Trophoblast cell (in vitro differentiated cells and primary cell): ENCODE results near the gene VASP.

ENCODE experiments used
- DNase-seq, 2 donors: peaks; one replicate each; pipeline ENCODE4 v3.0.0-alpha.2; 2016
- H2AFZ ChIP-seq: 2 replicates; pipeline ENCODE4 v1.6.1; 2013; ENCODE audit warnings: low read length, moderate library complexity, mild to moderate bottlenecking; ENCODE audit not compliant: insufficient read depth, poor library complexity
- H2AK5ac ChIP-seq: 2 replicates; pipeline ENCODE4 v1.6.1; 2013; ENCODE audit warnings: mild to moderate bottlenecking, low read length
- H2BK120ac ChIP-seq: 2 replicates; pipeline ENCODE4 v1.6.1; 2013; ENCODE audit warnings: low read length, mild to moderate bottlenecking, moderate library complexity; ENCODE audit not compliant: insufficient read depth, poor library complexity
- H2BK12ac ChIP-seq: 2 replicates; pipeline ENCODE4 v1.6.1; 2013; ENCODE audit warnings: mild to moderate bottlenecking, low read length, moderate library complexity
- H2BK5ac ChIP-seq: 2 replicates; pipeline ENCODE4 v1.6.1; 2013; ENCODE audit warnings: low read length, low read depth, moderate library complexity, mild to moderate bottlenecking; ENCODE audit not compliant: poor library complexity
- H3K14ac ChIP-seq: 2 replicates; pipeline ENCODE4 v1.6.1; 2013; ENCODE audit warnings: mild to moderate bottlenecking, low read length
- H3K18ac ChIP-seq: 2 replicates; pipeline ENCODE4 v1.6.1; 2013; ENCODE audit warnings: mild to moderate bottlenecking, low read length
- H3K23ac ChIP-seq: 2 replicates; pipeline ENCODE4 v1.6.1; 2013; ENCODE audit warnings: low read length
- H3K27ac ChIP-seq: 2 replicates; pipeline ENCODE4 v1.5.1; 2013; ENCODE audit warnings: low read depth, mild to moderate bottlenecking, inconsistent platforms, low read length, moderate library complexity
- H3K27me3 ChIP-seq: 2 replicates; pipeline ENCODE4 v1.6.1; 2013; ENCODE audit warnings: inconsistent platforms, mild to moderate bottlenecking, low read length, moderate library complexity; ENCODE audit not compliant: insufficient read depth
- H3K36me3 ChIP-seq, 2 experiments: 1 replicate in 1 of 2; 2 replicates in 1 of 2; pipeline ENCODE4 v1.6.1; 2013; ENCODE audit warnings: low read length in 2 of 2, mild to moderate bottlenecking in 2 of 2, moderate library complexity in 1 of 2; ENCODE audit not compliant: insufficient read depth in 2 of 2, control insufficient read depth in 1 of 2
- H3K4ac ChIP-seq: 2 replicates; pipeline ENCODE4 v1.6.1; 2013; ENCODE audit warnings: low read depth, mild to moderate bottlenecking, low read length, moderate library complexity
- H3K4me1 ChIP-seq, 2 experiments: 1 replicate in 1 of 2; 2 replicates in 1 of 2; pipeline ENCODE4 v1.6.1; 2013; ENCODE audit warnings: low read length in 2 of 2, mild to moderate bottlenecking in 2 of 2, moderate library complexity in 1 of 2; ENCODE audit not compliant: insufficient read depth in 2 of 2, control insufficient read depth in 1 of 2
- H3K4me2 ChIP-seq: 2 replicates; pipeline ENCODE4 v1.6.1; 2013; ENCODE audit warnings: inconsistent platforms, mild to moderate bottlenecking, low read length, moderate library complexity
- H3K4me3 ChIP-seq: 2 replicates; pipeline ENCODE4 v1.5.1; 2013; ENCODE audit warnings: mild to moderate bottlenecking, low read depth, low read length, inconsistent platforms
- H3K79me1 ChIP-seq: one replicate; pipeline ENCODE4 v1.6.1; 2013; ENCODE audit warnings: low read length
- H3K79me2 ChIP-seq: 2 replicates; pipeline ENCODE4 v1.6.1; 2013; ENCODE audit warnings: low read length, mild to moderate bottlenecking; ENCODE audit not compliant: control insufficient read depth, insufficient read depth, poor library complexity
- H3K9ac ChIP-seq: 2 replicates; pipeline ENCODE4 v1.6.1; 2013; ENCODE audit warnings: mild to moderate bottlenecking, low read length
- H3K9me3 ChIP-seq: 2 replicates; pipeline ENCODE4 v1.6.1; 2013; ENCODE audit warnings: low read depth, mild to moderate bottlenecking, control low read depth, inconsistent platforms, low read length; ENCODE audit not compliant: insufficient read depth
- H4K12ac ChIP-seq: 2 replicates; pipeline ENCODE4 v1.6.1; 2013; ENCODE audit warnings: low read depth, mild to moderate bottlenecking, low read length, moderate library complexity
- H4K8ac ChIP-seq: 2 replicates; pipeline ENCODE4 v1.6.1; 2013; ENCODE audit warnings: low read depth, mild to moderate bottlenecking, low read length, moderate library complexity
- H4K91ac ChIP-seq: one replicate; pipeline ENCODE4 v1.6.1; 2013; ENCODE audit warnings: low read depth, mild to moderate bottlenecking, low read length, moderate library complexity
- WGBS: extraction: QIAGEN DNeasy Blood & Tissue Kit; methylation state at CpG from one replicate; pipeline ENCODE4 v1.1.7; 2013; ENCODE audit warnings: missing lambda C conversion rate; ENCODE audit not compliant: insufficient read length, insufficient coverage; ENCODE audit errors: extremely low coverage; 5-methylcytosine and 5-hydroxymethylcytosine counted together

Gene VASP

DNA sequence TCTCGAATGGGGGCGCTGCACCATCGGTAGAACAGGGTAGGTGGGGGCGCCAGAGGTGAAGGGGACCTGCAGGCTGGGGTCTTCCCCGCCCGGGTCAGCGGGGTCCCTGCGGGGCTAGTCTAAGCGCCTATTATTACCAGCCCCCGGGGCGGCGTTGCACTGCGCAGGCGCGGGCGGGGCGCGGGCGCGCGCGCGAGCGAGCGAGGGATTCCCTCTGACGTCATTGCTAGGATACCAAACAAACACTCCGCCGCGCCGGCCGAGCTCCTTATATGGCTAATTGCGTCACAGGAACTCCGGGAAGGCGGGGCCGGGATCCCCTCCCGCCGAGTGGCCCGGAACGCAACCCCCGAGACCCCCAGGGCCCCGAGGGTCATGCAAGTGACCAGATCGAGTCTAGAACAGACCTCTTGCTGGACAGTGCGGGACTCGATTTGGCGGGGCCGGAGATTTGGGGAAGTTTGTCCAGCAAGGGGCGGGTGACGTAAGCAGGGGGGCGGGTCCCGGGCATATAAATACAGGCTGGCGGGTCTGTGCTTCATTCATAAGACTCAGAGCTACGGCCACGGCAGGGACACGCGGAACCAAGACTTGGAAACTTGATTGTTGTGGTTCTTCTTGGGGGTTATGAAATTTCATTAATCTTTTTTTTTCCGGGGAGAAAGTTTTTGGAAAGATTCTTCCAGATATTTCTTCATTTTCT, 39.7 kb upstream of the VASP start, which contains the start of gene FOSB:
TSS of gene FOSB (plus strand) at position 541 of the 703 bp plus-strand sequence. CDS start 591 bp downstream, outside the sequence.
- Histone ChIP-seq H2AK5ac (no peak within 1 kb of the TSS), H2BK5ac (peak within 1 kb of the TSS; percentile 74), H4K91ac (peak within 1 kb of the TSS; percentile 70), H3K9me3 (peaks cover 4% of the 10 kb centered on the region), H2BK120ac (peak within 1 kb of the TSS; percentile 7), H3K23ac (no peak within 1 kb of the TSS), H3K79me2 (peaks cover 2% of the 10 kb centered on the region), H3K79me1 (peaks cover 9% of the 10 kb centered on the region), H3K9ac (peak within 1 kb of the TSS; percentile 76), H3K27me3 (no peaks in the 10 kb centered on the region), H3K27ac (peak within 1 kb of the TSS; percentile 26), H4K8ac (peak within 1 kb of the TSS; percentile 77), H2AFZ (peak within 1 kb of the TSS; percentile 78), H3K36me3 (peaks cover 10 to 13% of the 10 kb centered on the region in 2 experiments), H4K12ac (peak within 1 kb of the TSS; percentile 39), H2BK12ac (peak within 1 kb of the TSS; percentile 7), H3K4ac (no peak within 1 kb of the TSS), H3K18ac (peak within 1 kb of the TSS; percentile 30), H3K14ac (peak within 1 kb of the TSS; percentile 9), H3K4me2 (peak within 1 kb of the TSS; percentile 98), H3K4me1 (peaks cover 11 to 14% of the 10 kb centered on the region in 2 experiments), H3K4me3 (peak within 1 kb of the TSS; percentile 76)
- no CpG with 5 or more reads among the region's 56 CpGs for WGBS
- DNase-seq: peak; percentile 96 to 99

GRCh38 chr19:45468159-45468651, 39.1 kb upstream of the VASP start:
- H2BK12ac ChIP-seq: no peak overlapping the region
- H3K23ac ChIP-seq: no peak overlapping the region
- H3K9me3 ChIP-seq: peaks cover 4% of the 10 kb centered on the region
- no peak overlapping the region for H3K27ac ChIP-seq
- H4K12ac ChIP-seq: no peak overlapping the region
- H3K4me1 ChIP-seq: peaks cover 11 to 14% of the 10 kb centered on the region in 2 experiments
- H3K4me2 ChIP-seq: peak overlapping the region; percentile 98
- no peak overlapping the region for H2BK120ac ChIP-seq
- H3K79me1 ChIP-seq: peaks cover 9% of the 10 kb centered on the region
- H3K18ac ChIP-seq: peak overlapping the region; percentile 30
- H4K91ac ChIP-seq: no peak overlapping the region
- H2AFZ ChIP-seq: peak overlapping the region; percentile 33
- H3K4ac ChIP-seq: no peak overlapping the region
- H3K36me3 ChIP-seq: peaks cover 14 to 18% of the 10 kb centered on the region in 2 experiments
- H2BK5ac ChIP-seq: no peak overlapping the region
- no peak overlapping the region for H3K14ac ChIP-seq
- H3K9ac ChIP-seq: peak overlapping the region; percentile 35
- peaks cover 2% of the 10 kb centered on the region for H3K79me2 ChIP-seq
- no peaks in the 10 kb centered on the region for H3K27me3 ChIP-seq
- H2AK5ac ChIP-seq: no peak overlapping the region
- DNase-seq: no peak
- peak overlapping the region; percentile 75 for H3K4me3 ChIP-seq
- H4K8ac ChIP-seq: no peak overlapping the region
- no CpG with 5 or more reads among the region's 31 CpGs for WGBS

DNA sequence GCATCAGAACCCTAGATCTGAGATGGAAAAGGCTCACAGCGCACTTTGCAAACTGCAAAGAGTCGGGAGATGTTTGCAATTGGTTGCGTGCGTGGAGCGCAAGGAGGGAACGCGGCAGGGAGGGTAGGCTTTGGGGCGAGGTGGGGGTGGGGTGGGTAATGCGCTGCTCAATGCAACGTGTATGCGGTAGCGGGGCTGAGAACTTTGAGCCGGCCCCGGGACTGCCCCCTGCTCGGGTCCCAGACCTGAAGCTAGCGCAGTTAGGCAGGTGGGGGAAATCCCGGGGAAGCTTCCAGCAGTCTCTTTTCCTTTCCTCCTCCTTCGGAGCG, 38.5 kb upstream of the VASP start:
- Histone ChIP-seq H3K4ac (no peak overlapping the region), H2BK120ac (peak overlapping the region; percentile 53), H2BK12ac (no peak overlapping the region), H3K4me3 (peak overlapping the region; percentile 75), H3K14ac (peak overlapping the region; percentile 63), H3K79me1 (peaks cover 9% of the 10 kb centered on the region), H2AFZ (peak overlapping the region; percentile 78), H3K36me3 (peaks cover 14 to 21% of the 10 kb centered on the region in 2 experiments), H3K4me2 (peak overlapping the region; percentile 98), H3K18ac (peak overlapping the region; percentile 17), H3K27me3 (no peaks in the 10 kb centered on the region), H2AK5ac (no peak overlapping the region), H3K79me2 (peaks cover 2% of the 10 kb centered on the region), H3K9me3 (peaks cover 4% of the 10 kb centered on the region), H3K4me1 (peaks cover 11 to 14% of the 10 kb centered on the region in 2 experiments), H4K91ac (peak overlapping the region; percentile 43), H3K27ac (peak overlapping the region; percentile 26), H3K23ac (no peak overlapping the region), H3K9ac (peak overlapping the region; percentile 76), H4K12ac (no peak overlapping the region), H2BK5ac (no peak overlapping the region), H4K8ac (peak overlapping the region; percentile 77)
- no peak for DNase-seq
- WGBS: no CpG with 5 or more reads among the region's 19 CpGs

- peak overlapping the region; percentile 53 for H2BK120ac ChIP-seq
- H2BK12ac ChIP-seq: no peak overlapping the region
- peak overlapping the region; percentile 17 for H3K18ac ChIP-seq
- peak overlapping the region; percentile 84 for H2AFZ ChIP-seq
- no CpG with 5 or more reads among the region's 66 CpGs for WGBS
- H3K79me2 ChIP-seq: peaks cover 2% of the 10 kb centered on the region
- peak overlapping the region; percentile 98 for H3K4me2 ChIP-seq
- peak overlapping the region; percentile 29 for H3K27ac ChIP-seq
- H4K8ac ChIP-seq: peak overlapping the region; percentile 77
- H3K79me1 ChIP-seq: peaks cover 9% of the 10 kb centered on the region
- no peak overlapping the region for H3K23ac ChIP-seq
- no peak overlapping the region for H2BK5ac ChIP-seq
- H4K12ac ChIP-seq: no peak overlapping the region
- H3K4me3 ChIP-seq: peak overlapping the region; percentile 79
- H3K4me1 ChIP-seq: peaks cover 11 to 14% of the 10 kb centered on the region in 2 experiments
- no peaks in the 10 kb centered on the region for H3K27me3 ChIP-seq
- H4K91ac ChIP-seq: peak overlapping the region; percentile 43
- no peak overlapping the region for H2AK5ac ChIP-seq
- peak overlapping the region; percentile 76 for H3K9ac ChIP-seq
- no peak overlapping the region for H3K4ac ChIP-seq
- peak overlapping the region; percentile 63 for H3K14ac ChIP-seq
- H3K36me3 ChIP-seq: peaks cover 14 to 21% of the 10 kb centered on the region in 2 experiments
- peak; percentile 57 to 68 for DNase-seq
- H3K9me3 ChIP-seq: peaks cover 4% of the 10 kb centered on the region
These were observed 37.9 kb upstream of the VASP start for GRCh38 chr19:45469132-45469944.
